ENCODE measurements around the gene OMP.

The OMP gene

GRCh38 chr11:77137421-77137820, 34.8 kb downstream of the OMP start:
- H3K27ac ChIP-seq (ENCODE audit: low read length) = no peak overlapping the region
- no peaks in the 10 kb centered on the region for H3K4me1 ChIP-seq (ENCODE audit: control insufficient read depth in 1 of 2, insufficient read depth in 2 of 2, low read length in 2 of 2)
- no peak overlapping the region for H3K4me3 ChIP-seq (ENCODE audit: low read depth in 1 of 2, low read length in 2 of 2)
- H3K9me3 ChIP-seq (ENCODE audit: control insufficient read depth in 1 of 2, low read length in 2 of 2) = no peaks in the 10 kb centered on the region
- H3K27me3 ChIP-seq (ENCODE audit: low read depth, low read length) = no peaks in the 10 kb centered on the region
- no peaks in the 10 kb centered on the region for H3K36me3 ChIP-seq (ENCODE audit: control insufficient read depth in 1 of 2, insufficient read depth in 2 of 2, low read length in 2 of 2)

- H3K27ac ChIP-seq (ENCODE audit: low read length) = no peak overlapping the region
- H3K27me3 ChIP-seq (ENCODE audit: low read depth, low read length) = no peaks in the 10 kb centered on the region
- H3K36me3 ChIP-seq (ENCODE audit: control insufficient read depth in 1 of 2, insufficient read depth in 2 of 2, low read length in 2 of 2) = no peaks in the 10 kb centered on the region
- no peak overlapping the region for H3K4me3 ChIP-seq (ENCODE audit: low read depth in 1 of 2, low read length in 2 of 2)
- H3K4me1 ChIP-seq (ENCODE audit: control insufficient read depth in 1 of 2, insufficient read depth in 2 of 2, low read length in 2 of 2) = no peaks in the 10 kb centered on the region
- H3K9me3 ChIP-seq (ENCODE audit: control insufficient read depth in 1 of 2, low read length in 2 of 2) = no peaks in the 10 kb centered on the region
Observed at GRCh38 chr11:77138106-77138649, 35.5 kb downstream of the OMP start.

GRCh38 chr11:77139201-77139600, 36.6 kb downstream of the OMP start:
- Histone ChIP-seq H3K4me1 (ENCODE audit: control insufficient read depth in 1 of 2, insufficient read depth in 2 of 2, low read length in 2 of 2) (no peaks in the 10 kb centered on the region), H3K4me3 (ENCODE audit: low read depth in 1 of 2, low read length in 2 of 2) (no peak overlapping the region), H3K36me3 (ENCODE audit: control insufficient read depth in 1 of 2, insufficient read depth in 2 of 2, low read length in 2 of 2) (no peaks in the 10 kb centered on the region), H3K27ac (ENCODE audit: low read length) (no peak overlapping the region), H3K27me3 (ENCODE audit: low read depth, low read length) (no peaks in the 10 kb centered on the region), H3K9me3 (ENCODE audit: control insufficient read depth in 1 of 2, low read length in 2 of 2) (no peaks in the 10 kb centered on the region)

- no peak overlapping the region for H3K27ac ChIP-seq (ENCODE audit: low read length)
- no peaks in the 10 kb centered on the region for H3K9me3 ChIP-seq (ENCODE audit: control insufficient read depth in 1 of 2, low read length in 2 of 2)
- H3K36me3 ChIP-seq (ENCODE audit: control insufficient read depth in 1 of 2, insufficient read depth in 2 of 2, low read length in 2 of 2) = no peaks in the 10 kb centered on the region
Observed at GRCh38 chr11:77140231-77140851, 37.7 kb downstream of the OMP start.

GRCh38 chr11:77141034-77141433, 38.4 kb downstream of the OMP start:
- H3K4me3 ChIP-seq (ENCODE audit: low read depth in 1 of 2, low read length in 2 of 2) = no peak overlapping the region
- no peak overlapping the region for H3K27ac ChIP-seq (ENCODE audit: low read length)
- no peaks in the 10 kb centered on the region for H3K4me1 ChIP-seq (ENCODE audit: control insufficient read depth in 1 of 2, insufficient read depth in 2 of 2, low read length in 2 of 2)
- no peaks in the 10 kb centered on the region for H3K27me3 ChIP-seq (ENCODE audit: low read depth, low read length)
- no peaks in the 10 kb centered on the region for H3K9me3 ChIP-seq (ENCODE audit: control insufficient read depth in 1 of 2, low read length in 2 of 2)
- H3K36me3 ChIP-seq (ENCODE audit: control insufficient read depth in 1 of 2, insufficient read depth in 2 of 2, low read length in 2 of 2) = no peaks in the 10 kb centered on the region

More at GRCh38 chr11:77140231-77140851, 37.7 kb downstream of the OMP start:
- no peaks in the 10 kb centered on the region for H3K4me1 ChIP-seq (ENCODE audit: control insufficient read depth in 1 of 2, insufficient read depth in 2 of 2, low read length in 2 of 2)
- H3K4me3 ChIP-seq (ENCODE audit: low read depth in 1 of 2, low read length in 2 of 2) = no peak overlapping the region
- no peaks in the 10 kb centered on the region for H3K27me3 ChIP-seq (ENCODE audit: low read depth, low read length)

GRCh38 chr11:77141475-77141874, 38.8 kb downstream of the OMP start:
- no peak overlapping the region for H3K4me3 ChIP-seq (ENCODE audit: low read depth in 1 of 2, low read length in 2 of 2)
- H3K27me3 ChIP-seq (ENCODE audit: low read depth, low read length) = no peaks in the 10 kb centered on the region
- no peak overlapping the region for H3K27ac ChIP-seq (ENCODE audit: low read length)
- H3K9me3 ChIP-seq (ENCODE audit: control insufficient read depth in 1 of 2, low read length in 2 of 2) = no peaks in the 10 kb centered on the region
- no peaks in the 10 kb centered on the region for H3K36me3 ChIP-seq (ENCODE audit: control insufficient read depth in 1 of 2, insufficient read depth in 2 of 2, low read length in 2 of 2)
- H3K4me1 ChIP-seq (ENCODE audit: control insufficient read depth in 1 of 2, insufficient read depth in 2 of 2, low read length in 2 of 2) = no peaks in the 10 kb centered on the region

- no peak overlapping the region for H3K27ac ChIP-seq (ENCODE audit: low read length)
- no peaks in the 10 kb centered on the region for H3K4me1 ChIP-seq (ENCODE audit: control insufficient read depth in 1 of 2, insufficient read depth in 2 of 2, low read length in 2 of 2)
Observed at GRCh38 chr11:77142091-77142975, 39.7 kb downstream of the OMP start.

GRCh38 chr11:77143405-77144020, 40.9 kb downstream of the OMP start:
- Histone ChIP-seq H3K9me3 (ENCODE audit: control insufficient read depth in 1 of 2, low read length in 2 of 2) (no peaks in the 10 kb centered on the region), H3K27ac (ENCODE audit: low read length) (no peak overlapping the region), H3K27me3 (ENCODE audit: low read depth, low read length) (peaks cover 3% of the 10 kb centered on the region), H3K36me3 (ENCODE audit: control insufficient read depth in 1 of 2, insufficient read depth in 2 of 2, low read length in 2 of 2) (no peaks in the 10 kb centered on the region), H3K4me3 (ENCODE audit: low read depth in 1 of 2, low read length in 2 of 2) (no peak overlapping the region), H3K4me1 (ENCODE audit: control insufficient read depth in 1 of 2, insufficient read depth in 2 of 2, low read length in 2 of 2) (peaks cover 0 to 4% of the 10 kb centered on the region in 2 donors)

More at GRCh38 chr11:77142091-77142975, 39.7 kb downstream of the OMP start:
- H3K9me3 ChIP-seq (ENCODE audit: control insufficient read depth in 1 of 2, low read length in 2 of 2) = no peaks in the 10 kb centered on the region
- H3K27me3 ChIP-seq (ENCODE audit: low read depth, low read length) = no peaks in the 10 kb centered on the region
- no peaks in the 10 kb centered on the region for H3K36me3 ChIP-seq (ENCODE audit: control insufficient read depth in 1 of 2, insufficient read depth in 2 of 2, low read length in 2 of 2)
- H3K4me3 ChIP-seq (ENCODE audit: low read depth in 1 of 2, low read length in 2 of 2) = no peak overlapping the region

- Histone ChIP-seq H3K4me3 (ENCODE audit: low read depth in 1 of 2, low read length in 2 of 2) (no peak overlapping the region), H3K36me3 (ENCODE audit: control insufficient read depth in 1 of 2, insufficient read depth in 2 of 2, low read length in 2 of 2) (no peaks in the 10 kb centered on the region), H3K27me3 (ENCODE audit: low read depth, low read length) (peaks cover 3% of the 10 kb centered on the region), H3K9me3 (ENCODE audit: control insufficient read depth in 1 of 2, low read length in 2 of 2) (no peaks in the 10 kb centered on the region), H3K4me1 (ENCODE audit: control insufficient read depth in 1 of 2, insufficient read depth in 2 of 2, low read length in 2 of 2) (peaks cover 0 to 4% of the 10 kb centered on the region in 2 donors), H3K27ac (ENCODE audit: low read length) (no peak overlapping the region)
Observed at GRCh38 chr11:77144196-77144856, 41.7 kb downstream of the OMP start.

GRCh38 chr11:77144857-77145428, 42.3 kb downstream of the OMP start:
- Histone ChIP-seq H3K9me3 (ENCODE audit: control insufficient read depth in 1 of 2, low read length in 2 of 2) (no peaks in the 10 kb centered on the region), H3K4me3 (ENCODE audit: low read depth in 1 of 2, low read length in 2 of 2) (no peak overlapping the region), H3K27ac (ENCODE audit: low read length) (no peak overlapping the region), H3K4me1 (ENCODE audit: control insufficient read depth in 1 of 2, insufficient read depth in 2 of 2, low read length in 2 of 2) (peaks cover 0 to 4% of the 10 kb centered on the region in 2 donors), H3K36me3 (ENCODE audit: control insufficient read depth in 1 of 2, insufficient read depth in 2 of 2, low read length in 2 of 2) (no peaks in the 10 kb centered on the region), H3K27me3 (ENCODE audit: low read depth, low read length) (peaks cover 3% of the 10 kb centered on the region)
